DND-41 (cell line): ENCODE measurements around the gene RBM23.
A peak's percentile ranks its signal among the peaks of the same experiment; 100 is the strongest.
"Not testable (repeated sequence)": the region's sequence is repeated elsewhere in the genome, so short reads cannot be mapped to it uniquely, and the experiment has no call there.

Experiments
- ATAC-seq: fragments of 200-7000 bp; cut with Tn5 transposase; 3 replicates; pipeline ENCODE4 v1.9.1; 2021; ENCODE audit warnings: low read depth; ENCODE audit not compliant: insufficient read depth
- DNase-seq: peaks from one replicate; pipeline ENCODE4 v3.0.0-alpha.2; 2020
- H2AFZ ChIP-seq: 2 replicates; pipeline ENCODE4 v1.6.0; 2012; ENCODE audit warnings: low read depth, low read length
- H3K27ac ChIP-seq: 2 replicates; pipeline ENCODE4 v1.5.1; 2012; ENCODE audit warnings: low read length, inconsistent platforms
- H3K27me3 ChIP-seq: fragments of 200-600 bp; sonication (generic); 2 replicates; pipeline ENCODE4 v1.6.0; 2012; ENCODE audit warnings: low read length, mild to moderate bottlenecking, inconsistent platforms; ENCODE audit not compliant: insufficient read depth, poor library complexity
- H3K36me3 ChIP-seq: 2 replicates; pipeline ENCODE4 v1.5.1; 2012; ENCODE audit warnings: low read length, inconsistent platforms; ENCODE audit not compliant: insufficient read depth
- H3K4me1 ChIP-seq: 2 replicates; pipeline ENCODE4 v1.5.1; 2012; ENCODE audit warnings: mild to moderate bottlenecking, low read length; ENCODE audit not compliant: insufficient read depth
- H3K4me2 ChIP-seq: 2 replicates; pipeline ENCODE4 v1.6.0; 2012; ENCODE audit warnings: mild to moderate bottlenecking, moderate library complexity, low read length, inconsistent platforms; ENCODE audit not compliant: insufficient read depth
- H3K4me3 ChIP-seq, 2 experiments: fragments of 200-600 bp in 1 of 2; shearing (Covaris generic) in 1 of 2; 2 replicates each; pipeline ENCODE4 v1.5.1; 2012 to 2016; ENCODE audit warnings: inconsistent platforms in 2 of 2, low read length in 2 of 2, mild to moderate bottlenecking in 2 of 2, low read depth in 1 of 2, moderate library complexity in 1 of 2
- H3K79me2 ChIP-seq: 2 replicates; pipeline ENCODE4 v1.6.0; 2012; ENCODE audit warnings: low read length, inconsistent platforms; ENCODE audit not compliant: insufficient read depth
- H3K9ac ChIP-seq: 2 replicates; pipeline ENCODE4 v1.6.0; 2012; ENCODE audit warnings: low read depth, mild to moderate bottlenecking, inconsistent platforms, low read length, moderate library complexity
- H3K9me3 ChIP-seq: 2 replicates; pipeline ENCODE4 v1.5.1; 2012; ENCODE audit warnings: low read length, moderate library complexity, mild to moderate bottlenecking, inconsistent platforms; ENCODE audit not compliant: insufficient read depth, severe bottlenecking
- H4K20me1 ChIP-seq: 2 replicates; pipeline ENCODE4 v1.6.0; 2012; ENCODE audit warnings: low read length; ENCODE audit not compliant: insufficient read depth
- EZH2 ChIP-seq: IDR thresholded peaks from 3 replicates; pipeline ENCODE4 v1.6.1; 2012; ENCODE audit warnings: borderline replicate concordance, low read depth, mild to moderate bottlenecking, moderate library complexity, low read length, inconsistent platforms; ENCODE audit not compliant: severe bottlenecking
- TF ChIP-seq, protein P1 (sequence below): IDR thresholded peaks from 2 replicates; pipeline ENCODE4 v1.5.1; 2012; ENCODE audit warnings: borderline replicate concordance, low read length, moderate library complexity, mild to moderate bottlenecking; ENCODE audit not compliant: poor library complexity, severe bottlenecking; ENCODE audit errors: extremely low read depth

Gene RBM23

GRCh38 chr14:22856428-22856827 is 62.5 kb downstream of the RBM23 start:
- ATAC-seq = no peak
- H3K4me1 ChIP-seq = peaks cover 9% of the 10 kb centered on the region
- no peaks in the 10 kb centered on the region for H3K9me3 ChIP-seq
- H3K27me3 ChIP-seq = peaks cover 17% of the 10 kb centered on the region
- peaks cover 2% of the 10 kb centered on the region; the same call in 1 of the 2 replicates for H4K20me1 ChIP-seq
- no peak for DNase-seq
- TF ChIP-seq, protein P1, sequence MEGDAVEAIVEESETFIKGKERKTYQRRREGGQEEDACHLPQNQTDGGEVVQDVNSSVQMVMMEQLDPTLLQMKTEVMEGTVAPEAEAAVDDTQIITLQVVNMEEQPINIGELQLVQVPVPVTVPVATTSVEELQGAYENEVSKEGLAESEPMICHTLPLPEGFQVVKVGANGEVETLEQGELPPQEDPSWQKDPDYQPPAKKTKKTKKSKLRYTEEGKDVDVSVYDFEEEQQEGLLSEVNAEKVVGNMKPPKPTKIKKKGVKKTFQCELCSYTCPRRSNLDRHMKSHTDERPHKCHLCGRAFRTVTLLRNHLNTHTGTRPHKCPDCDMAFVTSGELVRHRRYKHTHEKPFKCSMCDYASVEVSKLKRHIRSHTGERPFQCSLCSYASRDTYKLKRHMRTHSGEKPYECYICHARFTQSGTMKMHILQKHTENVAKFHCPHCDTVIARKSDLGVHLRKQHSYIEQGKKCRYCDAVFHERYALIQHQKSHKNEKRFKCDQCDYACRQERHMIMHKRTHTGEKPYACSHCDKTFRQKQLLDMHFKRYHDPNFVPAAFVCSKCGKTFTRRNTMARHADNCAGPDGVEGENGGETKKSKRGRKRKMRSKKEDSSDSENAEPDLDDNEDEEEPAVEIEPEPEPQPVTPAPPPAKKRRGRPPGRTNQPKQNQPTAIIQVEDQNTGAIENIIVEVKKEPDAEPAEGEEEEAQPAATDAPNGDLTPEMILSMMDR = no peak
- TF ChIP-seq EZH2 = no peak
- no peaks in the 10 kb centered on the region for H3K36me3 ChIP-seq
- H3K4me2 ChIP-seq = no peak overlapping the region
- no peak overlapping the region for H3K27ac ChIP-seq
- H3K4me3 ChIP-seq = no peak overlapping the region
- no peak overlapping the region for H3K9ac ChIP-seq
- no peak overlapping the region for H2AFZ ChIP-seq
- no peaks in the 10 kb centered on the region for H3K79me2 ChIP-seq

- no peaks in the 10 kb centered on the region for H3K36me3 ChIP-seq
- ATAC-seq = no peak
- H4K20me1 ChIP-seq = peaks cover 9% of the 10 kb centered on the region; the same call in 1 of the 2 replicates
- H3K27ac ChIP-seq = no peak overlapping the region
- no peaks in the 10 kb centered on the region for H3K79me2 ChIP-seq
- no peak overlapping the region for H2AFZ ChIP-seq
- H3K4me1 ChIP-seq = peaks cover 9% of the 10 kb centered on the region
- H3K9me3 ChIP-seq = no peaks in the 10 kb centered on the region
- no peak for DNase-seq
- no peak overlapping the region for H3K4me2 ChIP-seq
- H3K9ac ChIP-seq = no peak overlapping the region
- H3K27me3 ChIP-seq = peaks cover 21% of the 10 kb centered on the region
- TF ChIP-seq, protein P1 = no peak
- H3K4me3 ChIP-seq = no peak overlapping the region
Observed at GRCh38 chr14:22854963-22855724, 63.8 kb downstream of the RBM23 start.

DNA sequence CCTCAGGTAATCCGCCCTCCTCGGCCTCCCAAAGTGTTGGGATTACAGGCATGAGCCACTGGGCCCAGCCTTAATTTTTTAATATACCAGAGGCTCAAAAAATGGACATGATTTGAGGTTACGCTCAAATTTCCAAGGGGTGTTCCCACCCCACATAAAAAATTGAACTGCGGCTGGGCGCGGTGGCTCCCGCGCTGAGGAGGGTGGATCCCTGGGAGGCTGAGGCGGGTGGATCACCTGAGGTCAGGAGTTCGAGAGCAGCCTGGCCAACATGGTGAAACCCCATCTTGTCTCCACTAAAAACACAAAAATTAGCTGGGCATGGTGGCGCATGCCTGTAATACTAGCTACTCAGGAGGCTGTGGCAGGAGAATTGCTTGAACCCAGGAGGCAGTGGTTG is 64.7 kb downstream of the RBM23 start:
- H3K4me1 ChIP-seq, H3K36me3 ChIP-seq, H3K9me3 ChIP-seq, H3K27ac ChIP-seq, ATAC-seq, H3K4me2 ChIP-seq, H3K9ac ChIP-seq, H2AFZ ChIP-seq, DNase-seq, H3K4me3 ChIP-seq, H3K79me2 ChIP-seq: not testable (repeated sequence)
- peaks cover 15% of the 10 kb centered on the region for H4K20me1 ChIP-seq
- H3K27me3 ChIP-seq = peaks cover 26% of the 10 kb centered on the region

- Histone ChIP-seq H3K9ac (peak overlapping the region; percentile 36; the same call in 1 of the 2 replicates), H3K9me3 (no peaks in the 10 kb centered on the region), H3K4me2 (peak overlapping the region; percentile 72), H3K79me2 (no peaks in the 10 kb centered on the region), H3K27ac (peak overlapping the region; percentile 38), H3K27me3 (peaks cover 32% of the 10 kb centered on the region), H3K36me3 (no peaks in the 10 kb centered on the region), H3K4me1 (peaks cover 9% of the 10 kb centered on the region), H3K4me3 (peak overlapping the region in 1 of 2 experiments; percentile 46; a peak in 2 of 4 replicates), H2AFZ (peak overlapping the region; percentile 59), H4K20me1 (peaks cover 16% of the 10 kb centered on the region)
- no peak for TF ChIP-seq EZH2
- TF ChIP-seq, protein P1 = peak; percentile 95
- ATAC-seq (peak; percentile 91), DNase-seq (peak; percentile 88)
Observed at GRCh38 chr14:22852940-22853767, 65.8 kb downstream of the RBM23 start.
